LHCN-M2 (cell line): ENCODE data around the gene IRAK3. TPM values are rescaled to one million over a fixed set of nuclear protein-coding genes. Genes with fewer than 3 reads are reported as not detected.

Source experiments
- DNase-seq: peaks from one replicate; pipeline ENCODE4 v3.0.0-alpha.2; 2012; ENCODE audit warnings: low read depth
- polyA plus RNA-seq: library from polyadenylated mRNA; unstranded; fragments of >200 nt; gene quantifications from one replicate; pipeline ENCODE4 v1.2.1, GENCODE V29; 2012; ENCODE audit warnings: missing spikeins
- total RNA-seq: library from RNA; depleted of rRNA; stranded (reverse); fragments of >200 nt; gene quantifications from 2 replicates; pipeline ENCODE4 v1.2.3, GENCODE V29; 2014; rRNA removed

Gene IRAK3, protein sequence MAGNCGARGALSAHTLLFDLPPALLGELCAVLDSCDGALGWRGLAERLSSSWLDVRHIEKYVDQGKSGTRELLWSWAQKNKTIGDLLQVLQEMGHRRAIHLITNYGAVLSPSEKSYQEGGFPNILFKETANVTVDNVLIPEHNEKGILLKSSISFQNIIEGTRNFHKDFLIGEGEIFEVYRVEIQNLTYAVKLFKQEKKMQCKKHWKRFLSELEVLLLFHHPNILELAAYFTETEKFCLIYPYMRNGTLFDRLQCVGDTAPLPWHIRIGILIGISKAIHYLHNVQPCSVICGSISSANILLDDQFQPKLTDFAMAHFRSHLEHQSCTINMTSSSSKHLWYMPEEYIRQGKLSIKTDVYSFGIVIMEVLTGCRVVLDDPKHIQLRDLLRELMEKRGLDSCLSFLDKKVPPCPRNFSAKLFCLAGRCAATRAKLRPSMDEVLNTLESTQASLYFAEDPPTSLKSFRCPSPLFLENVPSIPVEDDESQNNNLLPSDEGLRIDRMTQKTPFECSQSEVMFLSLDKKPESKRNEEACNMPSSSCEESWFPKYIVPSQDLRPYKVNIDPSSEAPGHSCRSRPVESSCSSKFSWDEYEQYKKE
- total RNA-seq = 0.63 and 1.3 TPM in 2 replicates
- polyA plus RNA-seq = 0.09 TPM

DNA sequence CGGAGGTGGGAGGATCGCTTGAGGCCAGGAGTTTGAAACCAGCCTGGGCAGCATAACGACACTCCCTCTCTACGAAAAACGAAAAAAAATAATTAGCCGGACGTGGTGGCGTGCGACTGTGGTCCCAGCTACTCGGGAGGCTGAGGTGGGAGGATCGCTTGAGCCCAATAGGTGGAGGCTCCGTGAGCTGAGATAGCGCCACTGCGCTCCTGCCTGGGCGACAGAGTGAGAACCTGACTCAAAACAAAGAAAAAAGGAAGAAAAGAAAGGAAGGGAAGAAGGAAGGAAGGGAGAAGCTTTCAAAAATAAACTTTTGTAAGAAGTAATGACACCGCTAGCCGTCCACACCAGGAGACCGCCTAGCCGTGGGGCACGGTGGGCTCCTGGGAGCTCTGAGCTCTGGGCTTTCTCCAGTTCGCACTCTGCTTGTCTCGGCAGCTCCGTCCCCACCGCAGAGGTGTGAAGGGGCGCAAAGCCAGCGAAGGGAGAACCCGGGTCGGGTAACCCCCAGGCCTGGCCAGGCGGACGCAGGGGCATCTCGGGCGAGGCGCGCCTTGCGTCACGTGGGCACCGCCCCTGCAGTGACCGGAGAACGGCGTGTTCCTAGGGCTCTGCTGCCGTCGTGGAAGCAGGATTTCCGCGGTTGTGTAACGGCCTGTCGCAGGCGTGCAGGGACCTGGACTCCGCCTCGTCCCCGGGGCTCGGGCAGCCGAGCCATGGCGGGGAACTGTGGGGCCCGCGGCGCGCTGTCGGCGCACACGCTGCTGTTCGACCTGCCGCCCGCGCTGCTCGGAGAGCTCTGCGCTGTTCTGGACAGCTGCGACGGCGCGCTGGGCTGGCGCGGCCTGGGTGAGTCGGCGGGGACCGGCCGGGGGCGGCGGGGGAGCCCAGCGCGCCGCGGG, at the start of gene IRAK3:
TSS of gene IRAK3 (plus strand) at position 631 of the 902 bp plus-strand sequence. CDS start at position 717, 86 bp downstream.
- DNase-seq = peak; percentile 12

DNA sequence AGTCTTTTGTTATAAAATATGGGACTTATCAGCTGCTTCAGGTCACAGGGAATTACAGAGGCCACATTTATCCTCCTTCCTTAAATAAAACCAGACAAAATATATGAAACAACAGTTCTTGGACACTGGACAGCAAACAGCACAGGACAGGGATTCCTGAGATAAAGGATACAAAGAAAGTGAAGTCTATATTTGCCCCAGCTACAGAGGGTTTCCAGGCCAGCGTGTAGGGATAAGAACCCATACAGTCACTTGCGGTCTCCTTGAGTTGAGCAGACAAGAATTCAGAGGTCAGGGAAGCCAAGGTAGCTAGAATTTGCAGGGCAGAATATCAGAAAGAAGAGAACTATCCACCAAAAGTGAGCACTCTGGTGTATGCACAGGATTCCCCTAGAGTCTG, 49.7 kb upstream of the IRAK3 start:
- DNase-seq = no peak

GRCh38 chr12:66140731-66141130, 48.3 kb upstream of the IRAK3 start:
- DNase-seq = peak; percentile 37

DNA sequence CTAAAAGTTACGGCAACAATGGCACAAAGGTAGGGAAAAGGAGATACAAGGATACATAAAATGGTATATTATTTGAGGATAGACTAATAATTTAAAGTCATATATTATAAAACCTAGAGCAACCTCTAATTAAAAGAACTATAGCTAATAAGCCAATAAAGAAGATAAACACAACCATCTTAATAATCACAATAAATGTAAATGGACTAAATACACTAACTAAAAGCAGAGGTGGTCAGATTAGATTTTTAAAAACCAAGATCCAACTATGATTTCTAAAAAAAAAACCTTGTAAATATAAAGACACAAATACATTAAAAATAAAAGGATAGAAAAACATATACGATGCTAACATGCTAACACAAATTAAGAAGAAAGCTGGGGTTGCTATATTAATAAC, 47.7 kb upstream of the IRAK3 start:
- no peak for DNase-seq

DNA sequence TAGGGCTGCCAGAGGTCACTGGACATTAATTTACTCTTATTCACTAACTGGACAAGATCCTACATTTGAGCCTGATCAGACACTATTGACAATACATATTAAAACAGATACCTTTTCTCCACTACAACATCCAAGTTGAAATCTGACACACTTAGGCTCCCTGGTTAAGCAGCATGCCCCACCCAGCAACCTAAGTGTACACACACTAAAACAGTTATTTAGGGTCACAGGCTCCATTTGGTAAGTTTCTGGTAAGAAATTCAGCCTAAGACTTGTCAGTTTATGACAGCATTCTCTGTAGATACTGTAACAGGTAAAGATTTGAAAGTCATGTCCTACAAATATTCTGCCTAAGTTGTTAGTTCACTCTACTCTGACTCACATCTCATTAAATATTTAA, 46.2 kb upstream of the IRAK3 start:
- no peak for DNase-seq

- DNase-seq = no peak
These were observed 45.1 kb upstream of the IRAK3 start for GRCh38 chr12:66143868-66144267.

DNA sequence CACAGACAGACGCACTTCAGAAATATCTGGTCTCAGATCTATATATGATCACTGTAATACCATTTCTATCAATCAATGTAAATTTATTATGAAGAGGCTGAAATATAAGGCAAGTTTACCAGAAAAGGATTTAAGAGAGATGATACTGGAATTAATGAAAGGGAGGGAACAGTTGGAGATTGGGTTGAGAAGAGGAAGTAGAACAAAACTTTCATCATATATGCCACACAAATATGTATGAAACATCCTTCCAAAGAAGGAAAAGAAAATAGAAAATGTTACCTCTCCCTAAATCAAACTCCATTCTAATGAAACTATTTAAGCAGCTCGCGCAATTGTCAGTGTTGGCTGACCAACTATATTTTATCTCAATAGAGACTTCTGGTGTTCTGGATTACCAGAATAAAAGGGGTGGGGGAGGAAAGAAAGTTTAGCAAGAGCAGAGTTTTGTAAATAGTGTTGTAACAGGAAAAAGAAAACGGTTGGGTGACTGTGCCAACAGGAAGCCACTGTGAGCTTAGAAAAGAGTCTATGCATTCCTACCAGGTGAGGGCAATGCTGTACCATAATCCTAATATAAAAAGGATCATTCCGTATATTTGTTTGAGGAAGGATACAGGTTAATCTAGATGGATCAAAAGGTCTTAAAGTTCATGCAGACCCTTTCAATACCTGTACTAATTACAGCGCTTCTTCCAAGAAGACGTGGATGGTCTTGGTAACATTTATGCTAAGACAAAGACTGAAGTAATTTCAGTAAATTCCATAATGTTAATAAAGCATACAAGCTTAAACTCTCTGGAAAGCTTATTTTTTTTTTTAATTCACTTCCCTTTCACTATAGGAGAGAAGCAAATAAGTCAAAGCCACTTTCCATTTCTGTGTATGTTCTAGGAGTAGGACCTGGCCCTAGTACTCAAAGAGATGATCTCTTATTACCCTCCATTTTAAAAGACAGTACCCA, 43.9 kb upstream of the IRAK3 start:
- DNase-seq = peak; percentile 75

DNA sequence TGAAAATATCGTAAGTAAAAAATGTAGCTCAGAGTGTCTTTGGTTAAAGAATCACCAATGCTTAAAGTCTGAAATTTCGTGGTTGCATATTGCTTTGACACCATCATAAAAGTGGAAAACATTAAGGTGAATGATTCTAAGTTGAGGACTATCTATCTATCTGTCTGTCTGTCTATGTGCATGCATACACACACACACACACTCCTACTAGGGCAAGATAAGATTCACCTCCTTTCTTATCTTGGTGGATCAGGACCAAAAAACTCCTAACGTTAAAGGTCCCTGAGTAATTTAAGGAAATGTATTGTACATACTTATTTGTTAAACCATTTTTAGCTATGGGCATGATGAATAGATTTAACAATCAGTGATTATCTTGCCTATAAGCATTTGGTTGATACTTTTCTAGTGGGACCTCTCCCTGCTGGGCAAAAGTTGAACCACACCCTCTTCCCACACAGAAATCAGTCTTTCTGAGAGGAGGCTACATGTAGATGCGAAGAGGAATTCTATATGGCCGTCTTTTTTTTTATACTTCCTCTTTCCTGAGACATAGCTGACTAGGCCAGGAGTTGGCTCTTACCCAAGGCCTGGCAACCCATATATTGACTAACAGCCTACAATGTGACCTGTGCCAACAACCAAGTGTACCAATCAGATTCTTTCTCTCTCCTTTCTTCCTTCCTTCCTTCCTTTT, 39.2 kb upstream of the IRAK3 start:
- DNase-seq = no peak

DNA sequence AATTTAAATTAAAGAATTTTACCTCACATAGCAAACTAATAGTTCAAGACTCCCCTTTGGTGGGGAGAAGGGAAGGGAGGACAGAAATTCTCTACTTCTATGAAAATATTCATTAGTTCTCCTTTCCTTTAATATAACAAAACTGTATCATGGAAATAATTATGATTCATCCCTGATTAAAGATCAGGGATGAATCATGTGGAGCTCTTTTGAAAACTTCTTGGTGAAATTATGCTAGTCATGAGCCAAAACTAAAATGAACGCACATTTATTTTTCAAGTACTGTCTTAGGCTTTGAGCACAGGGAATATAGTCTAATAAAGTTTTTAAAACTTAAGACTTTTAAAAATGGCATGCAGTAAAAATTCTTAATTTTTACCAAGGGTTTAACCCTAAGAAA, 36.3 kb upstream of the IRAK3 start:
- peak; percentile 41 for DNase-seq

DNA sequence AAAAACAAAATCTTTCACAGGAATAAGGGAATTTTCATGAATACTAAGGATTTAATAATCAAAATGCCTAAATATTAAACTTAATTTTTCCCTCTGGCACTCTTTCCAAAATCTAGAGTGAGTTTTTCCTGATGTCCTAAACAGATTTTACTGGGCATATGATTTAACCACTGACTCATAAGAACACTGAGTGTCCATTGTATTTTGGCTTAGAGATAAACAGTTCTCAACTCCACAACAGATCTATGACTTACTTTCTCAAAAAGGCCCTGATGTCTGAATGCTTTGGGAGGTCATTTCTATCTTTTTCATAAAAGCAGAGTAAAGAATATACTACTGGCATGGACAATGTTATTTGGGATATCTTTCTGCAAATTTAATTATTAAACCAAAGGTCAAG, 34.2 kb upstream of the IRAK3 start:
- DNase-seq = peak; percentile 32

DNA sequence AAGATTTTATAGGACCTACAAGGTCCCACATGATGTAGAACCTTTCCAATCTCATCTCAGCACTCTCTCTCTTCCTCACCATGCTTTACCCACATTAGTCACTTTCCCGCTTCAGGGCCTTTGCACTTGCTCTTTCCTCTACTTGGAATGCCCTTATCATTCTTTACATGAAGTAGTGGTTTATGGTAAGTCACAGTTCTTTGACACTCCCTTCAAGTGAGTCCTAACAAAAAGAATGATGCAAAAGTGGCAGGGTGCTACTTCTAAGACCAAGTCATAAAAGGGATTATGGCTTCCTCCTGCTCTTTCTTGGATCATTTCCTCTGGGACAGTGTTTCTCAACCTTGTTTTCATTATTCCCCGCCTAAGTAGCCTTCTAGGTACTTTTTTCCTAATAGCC, 32.4 kb upstream of the IRAK3 start:
- DNase-seq = no peak

GRCh38 chr12:66159123-66159522, 29.9 kb upstream of the IRAK3 start:
- no peak for DNase-seq

DNA sequence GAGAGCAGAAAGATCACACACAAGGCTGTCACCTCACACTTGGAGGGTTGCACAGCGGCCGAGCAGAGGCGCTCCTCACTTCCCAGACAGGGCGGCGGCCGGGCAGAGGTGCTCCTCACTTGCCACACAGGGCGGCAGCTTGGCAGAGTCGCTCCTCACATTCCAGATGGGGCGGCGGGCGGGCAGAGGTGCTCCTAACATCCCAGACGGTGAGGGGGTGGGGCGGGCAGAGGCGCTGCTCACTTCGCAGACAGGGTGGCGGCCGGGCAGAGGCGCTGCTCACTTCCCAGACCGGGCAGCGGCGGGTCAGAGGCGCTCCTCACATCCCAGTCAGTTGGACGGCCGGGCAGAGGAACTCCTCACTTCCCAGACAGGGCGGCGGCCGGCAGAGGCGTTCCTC, 28.3 kb upstream of the IRAK3 start:
- DNase-seq = no peak

DNA sequence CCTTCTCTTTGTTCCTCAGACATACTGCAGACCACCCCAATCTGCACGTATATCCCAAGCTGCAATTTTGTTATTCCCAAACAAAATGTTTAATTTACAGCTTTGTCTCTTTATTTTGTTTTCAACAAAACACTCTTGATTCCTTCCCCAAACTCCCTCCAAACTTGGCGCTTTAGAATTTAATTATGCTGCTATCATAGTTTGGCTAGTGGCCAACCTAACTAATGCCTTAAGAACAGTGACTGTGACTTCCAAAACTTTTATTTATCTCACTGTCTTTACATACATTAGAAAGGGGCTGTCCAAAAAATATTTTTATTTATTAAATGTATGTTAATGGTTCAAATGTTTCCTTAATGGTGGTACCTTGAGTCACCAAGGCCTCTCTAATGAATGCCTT, 26.3 kb upstream of the IRAK3 start:
- DNase-seq = no peak

DNA sequence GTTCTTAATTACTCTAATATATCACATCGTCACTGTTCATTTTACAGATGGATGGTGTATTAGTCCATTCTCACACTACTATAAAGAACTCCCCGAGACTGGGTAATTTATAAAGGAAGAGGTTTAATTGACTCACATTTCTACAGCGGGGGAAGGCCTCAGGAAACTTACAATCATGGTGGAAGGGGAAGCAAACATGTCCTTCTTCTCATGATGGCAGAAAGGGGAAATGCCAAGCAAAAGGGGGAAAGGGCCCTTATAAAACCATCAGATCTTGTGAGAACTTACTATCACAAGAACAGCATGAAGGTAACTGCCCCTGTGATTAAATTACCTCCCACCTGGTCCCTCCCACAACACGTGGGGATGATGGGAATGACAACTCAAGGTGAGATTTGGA, 25.7 kb upstream of the IRAK3 start:
- no peak for DNase-seq

DNA sequence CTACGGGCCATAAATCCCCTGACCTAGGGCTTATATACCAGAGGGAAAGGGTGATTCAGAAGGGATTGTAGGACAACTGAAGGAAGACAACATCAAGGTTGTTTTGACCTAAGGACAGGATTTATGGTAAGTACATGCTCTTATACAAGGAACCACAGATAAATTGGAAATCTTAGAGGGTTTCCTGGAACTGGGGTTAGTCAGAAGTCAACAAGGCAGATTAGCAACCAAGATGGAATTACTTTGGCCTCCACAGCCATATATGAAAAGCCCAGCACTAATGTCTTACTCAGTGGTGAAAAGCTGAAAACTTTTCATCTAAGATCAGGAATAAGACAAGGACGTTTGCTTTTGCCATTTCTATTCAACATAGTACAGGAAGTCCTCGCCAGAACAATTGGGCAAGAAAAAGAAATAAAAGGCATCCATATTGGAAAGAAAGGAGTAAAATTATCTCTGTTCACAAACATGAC, 24.6 kb upstream of the IRAK3 start:
- DNase-seq = no peak

DNA sequence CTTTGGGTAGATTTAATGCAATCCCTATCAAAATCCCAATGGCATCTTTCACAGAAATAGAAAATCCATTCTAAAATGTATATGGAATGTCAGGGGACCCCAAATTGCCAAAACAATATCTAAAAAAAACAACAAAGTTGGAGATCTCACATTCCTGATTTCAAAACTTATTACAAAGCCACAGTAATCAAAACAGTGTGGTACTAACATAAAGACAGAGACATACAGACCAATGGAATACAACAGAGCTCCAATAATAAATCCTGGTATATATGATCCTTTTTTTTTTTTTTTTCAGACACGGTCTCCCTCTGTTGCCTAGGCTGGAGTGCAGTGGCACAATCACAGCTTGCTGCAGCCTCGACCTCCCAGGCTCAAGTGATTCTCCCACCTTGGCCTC, 23.9 kb upstream of the IRAK3 start:
- no peak for DNase-seq

DNA sequence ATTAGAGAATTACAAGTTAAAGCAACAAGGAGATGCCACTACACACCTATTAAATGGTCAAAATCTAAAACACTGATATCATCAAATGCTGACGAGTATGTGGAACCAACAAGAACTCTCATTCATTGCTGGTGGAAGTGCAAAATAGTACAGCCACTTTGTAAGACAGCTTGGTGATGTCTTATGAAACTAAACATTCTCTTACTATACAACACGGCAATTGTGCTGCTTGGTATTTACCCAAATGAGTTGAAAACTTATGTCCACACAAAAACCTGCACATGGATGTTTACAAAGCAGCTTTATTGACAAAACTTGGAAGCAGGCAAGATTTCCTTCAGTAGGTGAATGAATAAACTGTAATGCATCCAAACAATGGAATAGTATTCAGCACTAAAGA, 22.5 kb upstream of the IRAK3 start:
- DNase-seq = no peak

GRCh38 chr12:66168410-66168809, 20.6 kb upstream of the IRAK3 start:
- DNase-seq = peak; percentile 13
